ENCODE results near the gene CACNA1C. TPM values are rescaled to one million over a fixed set of nuclear protein-coding genes. Genes with fewer than 3 reads are reported as not detected.

Gene CACNA1C
- total RNA-seq, 2 donors from 2014 or later = 8.1 to 18.2 TPM

DNA sequence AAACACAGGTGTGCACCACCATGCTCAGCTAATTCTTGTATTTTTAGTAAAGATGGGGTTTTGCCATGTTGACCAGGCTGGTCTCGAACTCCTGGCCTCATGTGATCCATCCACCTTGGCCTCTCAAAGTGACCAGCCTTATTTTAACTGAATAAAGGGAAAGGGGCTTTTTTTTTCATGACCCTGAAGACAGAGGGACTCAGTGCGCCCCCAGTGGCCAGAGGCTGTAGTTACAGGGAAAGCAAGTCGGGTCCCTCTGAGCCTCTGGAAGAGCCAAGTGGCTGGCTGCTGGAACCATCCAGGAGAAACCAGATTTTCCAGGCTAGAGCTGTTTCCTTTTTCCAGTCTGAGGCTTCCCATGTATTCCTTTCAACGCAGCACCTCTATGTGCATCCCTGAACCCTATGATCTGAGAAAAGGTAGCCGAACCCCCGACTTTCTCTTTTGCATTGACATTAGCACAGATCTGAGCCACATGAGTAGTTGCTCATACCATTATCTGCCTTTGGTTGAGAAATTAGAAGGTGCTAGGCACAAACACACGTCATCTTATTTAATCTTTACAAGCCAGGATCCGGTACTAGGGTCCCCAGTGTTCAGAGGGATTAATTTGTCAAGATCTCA is 342.7 kb downstream of the CACNA1C start:
- intact Hi-C loops (cut with DNase I) = loop anchor here (10.0 kb wide), 1 partner anchor 221 kb away; no protein-coding TSS in a partner anchor
- H3K27ac ChIP-seq = no peak overlapping the region
- no peak overlapping the region for H3K4me3 ChIP-seq
- no peaks in the 10 kb centered on the region for H3K9me3 ChIP-seq
- H3K36me3 ChIP-seq = no peaks in the 10 kb centered on the region
- WGBS = 62% methylated on average over 8 of the region's 8 CpGs
- DNase-seq (ENCODE audit: low spot score) = no peak
- H3K4me1 ChIP-seq (replicated peaks) = no peaks in the 10 kb centered on the region
- no peaks in the 10 kb centered on the region for H3K27me3 ChIP-seq (replicated peaks; ENCODE audit: insufficient read depth)
- peak in 3 of 4 experiments; percentile 44 to 52 (median 44) for TF ChIP-seq CTCF (IDR thresholded peaks at IDR 0.05)
- TF ChIP-seq POLR2A (IDR thresholded peaks at IDR 0.05) = no peak

DNA sequence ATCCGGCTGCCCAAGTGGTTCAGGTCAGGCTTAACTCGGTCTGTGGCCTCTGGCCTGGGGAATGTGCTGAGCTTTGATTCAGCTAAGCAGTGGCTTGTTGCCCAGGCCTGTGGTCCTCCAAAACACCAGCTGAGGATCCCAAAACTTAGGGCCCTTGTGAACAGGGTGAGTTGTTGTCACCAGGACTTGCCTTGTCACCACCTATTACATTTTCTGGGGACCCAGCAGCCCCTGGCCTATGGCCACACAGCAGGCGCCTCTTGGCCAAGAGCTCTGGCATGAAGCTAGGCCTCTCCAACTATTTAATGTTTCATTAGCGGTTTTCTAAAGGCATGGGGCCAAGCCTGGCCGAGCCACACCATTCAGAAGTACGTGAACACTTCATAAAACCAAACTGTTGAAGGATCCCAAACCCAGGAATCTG is 343.7 kb downstream of the CACNA1C start:
- no peaks in the 10 kb centered on the region for H3K36me3 ChIP-seq
- WGBS = 36% methylated on average over 6 of the region's 6 CpGs
- no peaks in the 10 kb centered on the region for H3K9me3 ChIP-seq
- no peaks in the 10 kb centered on the region for H3K4me1 ChIP-seq (replicated peaks)
- DNase-seq (ENCODE audit: low spot score) = peak; percentile 9
- intact Hi-C loops (cut with DNase I) = loop anchor here (10.0 kb wide), 1 partner anchor 222 kb away; no protein-coding TSS in a partner anchor
- no peak overlapping the region for H3K4me3 ChIP-seq
- H3K27ac ChIP-seq = peak overlapping the region in 1 of 2 donors; percentile 17
- no peak for TF ChIP-seq CTCF (IDR thresholded peaks at IDR 0.05)
- TF ChIP-seq POLR2A (IDR thresholded peaks at IDR 0.05) = no peak
- TF ChIP-seq POLR2AphosphoS5 (IDR thresholded peaks at IDR 0.05) = no peak
- no peaks in the 10 kb centered on the region for H3K27me3 ChIP-seq (replicated peaks; ENCODE audit: insufficient read depth)

GRCh38 chr12:2397356-2398045 is 344.7 kb downstream of the CACNA1C start:
- 58% methylated on average over 11 of the region's 11 CpGs for WGBS

DNA sequence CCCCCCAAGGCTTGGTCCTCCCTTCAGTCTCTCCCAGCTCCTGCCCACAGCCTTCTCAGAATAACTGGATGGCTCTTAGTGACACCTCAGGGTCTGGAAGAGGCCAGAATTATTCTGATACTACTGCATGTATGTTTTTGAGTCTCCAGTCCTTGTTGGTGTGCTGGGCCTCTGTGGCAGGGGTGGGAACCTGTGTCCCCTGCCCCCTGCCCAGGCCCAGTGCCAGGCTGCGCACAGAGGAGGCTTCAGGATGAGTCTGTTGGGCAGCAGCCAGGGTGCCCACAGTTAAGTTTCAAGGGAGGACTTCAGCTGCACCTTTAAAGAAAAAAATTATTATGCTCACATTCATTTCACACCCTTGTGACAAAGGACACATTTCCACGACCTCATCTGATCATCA is 348.3 kb downstream of the CACNA1C start:
- intact Hi-C loops (cut with DNase I) = no loop called here
- DNase-seq (ENCODE audit: low spot score) = no peak
- Histone ChIP-seq H3K27me3 (replicated peaks; ENCODE audit: insufficient read depth) (no peaks in the 10 kb centered on the region), H3K27ac (no peak overlapping the region), H3K4me3 (no peak overlapping the region), H3K9me3 (no peaks in the 10 kb centered on the region), H3K4me1 (replicated peaks) (no peaks in the 10 kb centered on the region), H3K36me3 (no peaks in the 10 kb centered on the region)
- 75% methylated on average over 2 of the region's 2 CpGs for WGBS
- TF ChIP-seq POLR2A (IDR thresholded peaks at IDR 0.05) = no peak
- TF ChIP-seq POLR2AphosphoS5 (IDR thresholded peaks at IDR 0.05) = no peak

More at GRCh38 chr12:2397356-2398045, 344.7 kb downstream of the CACNA1C start:
- Histone ChIP-seq H3K9me3 (no peaks in the 10 kb centered on the region), H3K27me3 (replicated peaks; ENCODE audit: insufficient read depth) (no peaks in the 10 kb centered on the region), H3K4me3 (no peak overlapping the region), H3K27ac (no peak overlapping the region), H3K36me3 (no peaks in the 10 kb centered on the region), H3K4me1 (replicated peaks) (no peaks in the 10 kb centered on the region)
- TF ChIP-seq CTCF (IDR thresholded peaks at IDR 0.05) (no peak), POLR2A (IDR thresholded peaks at IDR 0.05) (no peak), POLR2AphosphoS5 (IDR thresholded peaks at IDR 0.05) (no peak)
- intact Hi-C loops (cut with DNase I) = loop anchor here (10.0 kb wide), 1 partner anchor 223 kb away; no protein-coding TSS in a partner anchor
- peak; percentile 20 for DNase-seq (ENCODE audit: low spot score)

- no peak overlapping the region for H3K4me3 ChIP-seq
- H3K27ac ChIP-seq = no peak overlapping the region
- H3K27me3 ChIP-seq (replicated peaks; ENCODE audit: insufficient read depth) = no peaks in the 10 kb centered on the region
- TF ChIP-seq POLR2A (IDR thresholded peaks at IDR 0.05) (no peak), CTCF (IDR thresholded peaks at IDR 0.05) (no peak), POLR2AphosphoS5 (IDR thresholded peaks at IDR 0.05) (no peak)
- no peaks in the 10 kb centered on the region for H3K4me1 ChIP-seq (replicated peaks)
- no peaks in the 10 kb centered on the region for H3K36me3 ChIP-seq
- DNase-seq (ENCODE audit: low spot score) = no peak
- no peaks in the 10 kb centered on the region for H3K9me3 ChIP-seq
- WGBS = 55% methylated on average over 5 of the region's 5 CpGs
- intact Hi-C loops (cut with DNase I) = no loop called here
Measured at GRCh38 chr12:2402073-2402579, 349.3 kb downstream of the CACNA1C start.
